Measurements from ENCODE around the gene PLEKHG4.

The PLEKHG4 gene

DNA sequence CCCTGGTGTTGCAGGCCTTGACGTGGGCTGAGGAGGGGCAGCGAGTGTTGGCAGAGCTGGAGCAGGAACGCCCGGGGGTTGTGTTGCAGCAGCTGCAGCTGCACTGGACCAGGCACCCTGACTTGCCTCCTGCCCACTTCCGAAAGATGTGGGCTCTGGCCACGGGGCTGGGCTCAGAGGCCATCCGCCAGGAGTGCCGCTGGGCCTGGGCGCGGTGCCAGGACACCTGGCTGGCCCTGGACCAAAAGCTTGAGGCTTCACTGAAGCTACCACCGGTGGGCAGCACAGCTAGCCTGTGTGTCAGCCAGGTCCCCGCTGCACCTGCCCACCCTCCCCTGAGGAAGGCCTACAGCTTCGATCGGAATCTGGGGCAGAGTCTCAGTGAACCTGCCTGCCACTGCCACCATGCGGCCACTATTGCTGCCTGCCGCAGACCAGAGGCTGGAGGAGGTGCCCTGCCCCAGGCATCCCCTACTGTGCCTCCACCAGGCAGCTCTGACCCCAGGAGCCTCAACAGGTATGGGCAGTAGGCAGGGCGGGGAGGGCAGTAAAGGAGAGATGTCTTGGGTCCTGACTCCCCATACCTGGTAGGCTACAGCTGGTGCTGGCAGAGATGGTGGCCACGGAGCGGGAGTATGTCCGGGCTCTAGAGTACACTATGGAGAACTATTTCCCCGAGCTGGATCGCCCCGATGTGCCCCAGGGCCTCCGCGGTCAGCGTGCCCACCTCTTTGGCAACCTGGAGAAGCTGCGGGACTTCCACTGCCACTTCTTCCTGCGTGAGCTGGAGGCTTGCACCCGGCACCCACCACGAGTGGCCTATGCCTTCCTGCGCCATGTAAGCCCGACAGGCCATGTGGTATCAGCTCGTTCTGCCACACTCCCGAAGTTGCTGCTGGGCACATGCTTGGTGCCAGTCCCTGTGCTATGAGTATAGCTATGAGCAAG lies 5.6 kb downstream of the PLEKHG4 start:
- DNase-seq (ENCODE audit: low read depth, low spot score) = peak; percentile 79

DNA sequence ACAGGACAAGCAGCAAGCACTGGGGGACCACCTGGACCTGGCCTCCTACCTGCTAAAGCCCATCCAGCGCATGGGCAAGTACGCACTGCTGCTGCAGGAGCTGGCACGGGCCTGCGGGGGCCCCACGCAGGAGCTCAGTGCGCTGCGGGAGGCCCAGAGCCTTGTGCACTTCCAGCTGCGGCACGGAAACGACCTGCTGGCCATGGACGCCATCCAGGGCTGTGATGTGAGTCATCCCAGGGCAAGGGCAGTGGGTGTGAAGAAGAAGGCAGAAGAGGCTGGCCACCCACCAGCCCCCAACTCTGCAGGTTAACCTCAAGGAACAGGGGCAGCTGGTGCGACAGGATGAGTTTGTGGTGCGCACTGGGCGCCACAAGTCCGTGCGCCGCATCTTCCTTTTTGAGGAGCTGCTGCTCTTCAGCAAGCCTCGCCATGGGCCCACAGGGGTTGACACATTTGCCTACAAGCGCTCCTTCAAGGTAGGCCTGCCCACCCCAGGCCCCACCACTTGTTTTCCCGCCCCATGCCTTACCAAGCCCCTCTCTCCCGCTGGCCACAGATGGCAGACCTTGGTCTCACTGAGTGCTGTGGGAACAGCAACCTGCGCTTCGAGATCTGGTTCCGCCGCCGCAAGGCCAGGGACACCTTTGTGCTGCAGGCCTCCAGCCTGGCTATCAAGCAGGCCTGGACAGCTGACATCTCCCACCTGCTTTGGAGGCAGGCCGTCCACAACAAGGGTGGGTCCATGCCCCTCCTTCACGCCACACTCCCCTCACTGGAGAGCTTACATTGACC lies 7.3 kb downstream of the PLEKHG4 start:
- DNase-seq (ENCODE audit: low read depth, low spot score) = no peak

DNA sequence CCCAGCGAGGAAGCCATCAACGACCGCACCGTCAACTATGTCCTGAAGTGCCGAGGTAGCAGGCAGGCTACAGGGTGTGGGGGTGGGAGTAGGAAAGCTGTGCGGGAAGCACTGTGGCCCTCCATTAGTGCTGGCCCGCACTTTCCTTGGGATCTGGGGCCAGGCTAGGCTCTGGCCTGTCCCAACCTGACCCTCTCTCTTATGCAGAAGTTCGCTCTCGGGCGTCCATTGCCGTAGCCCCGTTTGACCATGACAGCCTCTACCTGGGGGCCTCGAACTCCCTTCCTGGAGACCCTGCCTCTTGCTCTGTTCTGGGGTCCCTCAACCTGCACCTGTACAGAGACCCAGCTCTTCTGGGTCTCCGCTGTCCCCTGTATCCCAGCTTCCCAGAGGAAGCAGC lies 8.6 kb downstream of the PLEKHG4 start:
- DNase-seq (ENCODE audit: low read depth, low spot score) = no peak

DNA sequence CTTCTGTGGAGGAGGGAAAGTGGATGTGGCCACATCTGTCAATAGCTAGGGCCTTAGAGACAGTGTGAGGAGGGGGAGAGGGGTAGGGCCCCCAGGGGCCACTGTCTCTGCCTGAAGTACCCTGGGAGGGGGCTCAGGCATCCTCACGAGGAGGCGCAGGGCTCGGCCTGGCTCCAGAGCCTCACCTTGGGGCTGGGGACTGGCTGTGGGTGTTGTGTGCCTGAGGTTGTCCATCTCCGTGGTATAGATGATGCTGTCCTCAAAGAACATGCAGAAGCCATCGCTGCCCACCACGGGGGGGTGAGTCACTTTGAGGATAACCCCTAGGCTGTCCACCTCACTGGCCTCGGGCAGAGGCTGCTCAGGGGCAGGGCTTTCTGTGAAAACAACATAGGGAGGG lies 12.1 kb downstream of the PLEKHG4 start:
- DNase-seq (ENCODE audit: low read depth, low spot score) = no peak

DNA sequence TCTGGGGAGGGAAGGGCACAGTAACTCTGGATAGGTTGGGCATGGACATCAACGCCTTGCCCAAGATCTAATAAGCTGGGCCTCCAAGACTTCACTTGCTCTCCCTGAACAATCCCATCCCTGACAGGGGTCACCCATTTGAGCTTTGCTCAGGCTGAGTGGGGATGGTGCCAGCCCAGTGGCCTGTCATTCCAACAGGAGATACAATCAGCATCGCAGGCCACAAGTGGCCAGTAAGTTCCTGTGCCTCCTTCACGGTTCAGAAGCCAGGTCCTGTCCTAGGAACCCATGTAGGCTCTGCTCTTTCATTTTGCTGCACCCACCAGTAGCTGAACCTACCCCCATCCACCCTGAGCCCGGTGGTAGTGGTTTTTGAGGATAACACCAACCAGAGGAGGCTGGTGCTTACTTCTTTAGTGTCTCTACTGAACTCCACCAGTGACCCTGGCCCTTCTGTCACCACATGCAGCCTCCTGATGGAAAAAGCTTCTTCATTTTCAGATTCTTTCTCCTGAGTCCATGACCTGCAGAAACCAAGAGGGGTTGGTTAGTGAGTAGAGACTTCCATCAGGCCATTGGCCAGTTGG lies 14.9 kb downstream of the PLEKHG4 start:
- no peak for DNase-seq (ENCODE audit: low read depth, low spot score)

DNA sequence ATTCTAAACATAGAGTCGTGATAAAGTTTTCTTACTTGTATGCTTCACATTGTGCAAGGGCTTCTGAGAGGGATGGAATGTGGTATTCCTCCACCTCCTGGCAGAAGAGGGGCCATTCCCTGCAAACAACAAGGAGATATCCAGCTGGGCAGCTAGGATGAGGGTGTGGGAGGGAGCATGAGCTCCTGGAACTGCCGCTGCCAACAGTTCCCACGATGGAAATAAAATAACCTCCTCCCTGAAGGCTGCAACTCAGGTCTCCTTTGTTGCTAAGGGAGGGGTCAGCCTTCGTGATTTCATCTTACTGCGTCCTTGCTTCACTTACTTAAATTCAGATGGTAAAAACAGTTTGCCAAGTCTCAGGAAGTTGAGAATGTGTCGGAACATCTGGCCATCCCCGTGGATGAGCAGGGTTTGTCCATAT lies 15.6 kb downstream of the PLEKHG4 start:
- no peak for DNase-seq (ENCODE audit: low read depth, low spot score)

DNA sequence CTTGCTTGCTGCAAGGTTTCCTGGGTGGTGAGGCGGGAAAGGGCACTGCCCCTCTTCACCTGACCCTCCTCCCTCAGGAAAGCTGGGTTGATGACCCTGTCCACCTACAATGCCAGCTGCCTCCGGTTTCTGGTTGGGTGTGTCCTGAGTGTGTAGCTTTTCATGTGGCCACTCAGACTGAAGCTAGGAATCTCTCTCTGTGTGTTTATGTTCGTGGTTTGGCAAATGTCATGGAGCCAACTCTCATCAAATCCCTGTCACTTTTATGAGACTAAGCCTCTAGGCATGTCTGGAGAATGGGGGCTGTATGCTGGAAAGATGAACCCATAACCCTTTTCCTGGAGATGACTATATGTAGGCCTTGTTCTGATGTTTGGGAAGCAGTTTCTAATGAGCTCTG lies 17.1 kb downstream of the PLEKHG4 start:
- no peak for DNase-seq (ENCODE audit: low read depth, low spot score)

DNA sequence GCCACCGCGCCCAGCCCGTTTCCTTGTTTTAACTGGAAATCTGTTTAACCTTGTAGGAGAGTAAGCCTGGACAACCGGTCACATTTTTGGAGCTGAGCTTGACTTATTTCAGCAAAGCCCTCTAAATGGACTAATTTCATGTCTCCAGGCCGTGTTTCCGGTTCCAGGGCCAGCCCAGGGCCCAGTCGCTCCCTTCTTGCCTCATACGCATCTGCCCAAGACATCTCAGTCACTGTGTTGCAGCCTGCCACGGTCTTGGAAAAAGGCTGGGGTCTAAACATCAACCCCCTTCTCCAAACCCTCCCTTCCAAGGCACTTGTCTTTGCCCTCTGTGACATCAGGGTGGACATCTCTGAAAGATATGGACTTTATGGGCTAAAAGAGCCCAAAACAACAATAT lies 18.9 kb downstream of the PLEKHG4 start:
- no peak for DNase-seq (ENCODE audit: low read depth, low spot score)

DNA sequence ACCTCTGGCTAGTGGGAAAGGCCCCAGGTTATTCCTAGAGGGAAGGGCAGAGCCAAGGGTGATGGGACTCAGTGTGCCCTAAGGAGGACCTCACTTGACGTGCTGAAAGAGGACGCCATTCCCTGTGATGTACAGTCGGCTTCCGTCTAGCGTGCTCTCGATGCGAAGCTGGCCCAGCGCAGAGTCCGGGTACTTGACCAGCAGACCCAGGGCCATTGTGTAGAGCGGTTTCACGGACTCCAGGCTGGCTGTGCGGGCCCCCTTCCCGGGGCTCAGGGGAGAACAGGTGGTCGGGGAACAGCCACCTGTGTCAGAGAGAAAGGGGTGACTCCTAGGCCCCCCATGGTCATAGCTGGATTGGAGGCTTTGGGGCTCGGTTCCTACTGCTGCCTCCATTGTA lies 19.9 kb downstream of the PLEKHG4 start:
- no peak for DNase-seq (ENCODE audit: low read depth, low spot score)

DNA sequence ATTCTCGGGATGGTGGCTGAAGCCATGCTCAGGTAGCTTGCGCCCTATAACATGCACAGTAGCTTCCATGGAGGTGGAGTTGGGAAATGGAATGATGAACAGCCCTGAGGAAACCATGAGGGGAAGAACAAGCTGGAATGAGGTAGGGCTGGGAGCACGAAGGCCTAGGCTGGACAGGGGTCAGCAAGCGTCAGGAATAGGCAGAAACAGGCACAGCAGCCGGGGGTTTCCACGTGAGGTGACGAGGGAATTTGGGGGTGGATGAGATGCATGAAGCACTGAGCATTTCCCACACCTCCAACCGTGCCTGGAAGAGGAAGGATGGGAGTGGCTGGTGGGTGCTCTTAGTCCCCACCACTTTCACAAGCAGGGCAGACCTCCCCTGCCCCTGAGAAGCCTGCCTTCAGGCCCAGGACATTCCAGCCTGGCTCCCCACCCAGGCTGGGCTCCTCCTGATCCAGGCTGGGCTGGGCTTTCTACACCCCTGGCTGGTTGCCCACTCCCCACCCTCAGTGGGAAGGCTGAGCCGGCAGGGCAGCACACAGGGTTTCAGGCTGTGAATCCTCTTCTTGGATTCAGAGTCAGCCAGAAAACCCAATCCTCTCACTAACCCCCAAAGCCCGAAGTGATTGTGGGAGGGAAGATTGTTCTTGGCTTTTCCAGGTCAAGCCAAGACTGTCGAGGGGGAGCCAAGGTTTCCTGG lies 21.9 kb downstream of the PLEKHG4 start:
- no peak for DNase-seq (ENCODE audit: low read depth, low spot score)

DNA sequence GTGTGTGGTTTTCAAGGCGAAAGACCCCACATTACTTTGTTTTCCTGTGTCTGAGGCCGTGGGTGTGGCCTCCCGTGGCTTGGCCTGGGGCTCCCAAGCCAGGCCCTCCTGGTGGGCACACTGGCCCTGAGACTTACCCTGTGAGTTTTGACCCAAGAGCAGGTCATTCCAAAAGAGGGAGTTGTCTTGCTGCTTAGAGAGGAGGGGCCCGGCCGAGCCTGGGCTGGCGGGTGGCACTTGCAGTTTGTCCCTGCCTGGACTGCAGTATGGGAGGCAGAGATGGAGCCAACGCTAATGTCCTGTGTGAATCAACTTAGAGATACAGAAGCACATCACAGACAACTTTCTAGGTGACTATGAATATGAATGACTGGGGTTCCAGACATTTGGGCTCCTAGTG lies 22.7 kb downstream of the PLEKHG4 start:
- DNase-seq (ENCODE audit: low read depth, low spot score) = no peak

DNA sequence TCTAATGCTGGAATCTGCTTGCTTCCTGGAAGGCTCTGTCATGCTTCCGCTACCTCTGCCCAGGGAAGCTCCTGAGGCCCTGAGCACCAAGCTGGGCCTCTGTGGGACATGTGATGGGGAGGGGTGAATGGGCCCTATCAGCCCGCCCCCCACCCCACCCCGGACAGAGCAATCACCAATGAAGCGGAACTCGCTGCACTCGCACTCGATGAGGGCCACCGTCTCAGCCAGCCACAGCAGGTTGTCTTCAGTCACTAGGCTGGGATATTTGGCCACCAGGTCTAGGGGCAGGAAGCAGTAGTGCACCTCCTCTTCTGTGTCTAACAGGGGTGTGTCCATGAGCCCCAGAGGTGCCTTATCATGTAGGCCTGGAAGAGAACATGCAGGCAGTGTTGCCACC lies 23.6 kb downstream of the PLEKHG4 start:
- DNase-seq (ENCODE audit: low read depth, low spot score) = peak; percentile 28

DNA sequence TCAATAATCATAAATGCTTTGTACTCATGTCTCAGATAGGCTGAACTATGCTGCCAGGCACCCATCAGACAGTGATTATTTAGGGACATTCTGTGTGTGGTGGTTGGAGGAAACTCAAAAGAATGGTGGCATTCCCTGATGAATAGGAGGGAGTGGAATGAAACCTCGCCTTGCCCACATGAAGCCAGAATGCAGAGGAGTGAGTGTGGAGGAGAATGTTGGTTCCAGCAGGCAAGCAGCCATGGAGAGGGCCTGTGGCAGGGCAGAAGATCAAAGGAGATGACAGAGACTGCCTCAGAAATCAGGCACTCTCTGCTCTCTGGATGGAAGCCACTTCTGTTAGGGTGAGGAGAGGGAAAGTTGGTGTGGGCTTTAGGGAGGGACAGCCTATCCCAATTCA lies 24.7 kb downstream of the PLEKHG4 start:
- no peak for DNase-seq (ENCODE audit: low read depth, low spot score)

DNA sequence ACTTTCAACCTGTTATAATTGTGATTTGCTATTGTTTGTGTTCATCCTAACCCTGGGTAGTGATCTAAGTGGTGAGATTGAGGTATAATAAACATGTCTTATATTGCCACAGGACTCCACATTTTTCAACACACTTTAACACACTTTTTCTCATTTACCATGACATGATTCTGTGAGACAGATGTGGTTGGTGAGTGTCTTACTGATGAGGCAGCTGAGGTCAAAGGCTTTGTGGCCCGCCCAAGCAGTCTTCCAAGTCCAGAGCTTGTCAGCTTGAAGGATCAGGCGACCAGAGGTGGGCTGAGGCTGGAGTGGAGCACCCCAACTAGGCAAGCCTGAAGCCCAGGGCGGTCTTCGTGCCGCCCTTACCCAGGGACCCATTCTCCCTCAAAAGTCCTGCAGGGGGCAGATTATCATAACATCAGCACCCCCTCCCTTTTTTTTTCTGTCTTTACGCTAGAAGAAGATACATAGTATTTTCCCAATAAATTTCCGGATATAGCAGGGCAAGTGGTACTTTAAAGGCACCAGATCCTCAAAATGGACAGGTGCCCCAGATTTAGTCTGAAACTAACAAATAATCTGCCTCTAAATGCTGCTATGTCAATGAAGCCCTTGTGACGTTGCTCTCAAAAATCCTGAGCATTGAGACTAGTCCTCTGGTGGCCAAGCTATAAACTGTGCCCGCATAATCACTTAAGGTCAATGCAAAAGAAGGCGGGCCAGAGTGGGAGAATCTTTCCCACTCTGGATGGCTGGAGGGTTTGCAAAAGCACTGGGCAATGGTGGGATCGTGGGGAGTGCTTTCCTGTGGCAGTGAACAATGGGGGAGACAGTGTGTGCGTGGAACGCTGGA lies 26.1 kb downstream of the PLEKHG4 start:
- no peak for DNase-seq (ENCODE audit: low read depth, low spot score)

DNA sequence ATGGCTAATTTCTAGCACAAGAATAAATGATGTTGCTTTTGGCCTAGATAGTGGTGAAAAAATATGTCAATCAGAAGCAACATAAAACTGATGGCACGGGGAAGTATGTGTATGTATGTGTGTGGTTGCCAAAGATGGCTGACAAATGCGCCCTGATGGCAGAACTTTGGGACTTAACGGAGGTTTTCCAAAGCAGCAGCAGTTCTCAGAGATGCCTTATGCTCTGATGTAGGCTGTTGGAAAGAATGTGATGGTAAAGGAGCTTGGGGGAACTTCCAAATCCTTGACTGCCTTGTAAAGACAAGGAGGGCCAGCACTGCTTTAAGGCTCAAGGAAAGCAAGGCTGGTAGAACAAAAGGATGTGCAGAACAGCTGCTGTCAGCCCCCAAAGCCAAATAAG lies 31.2 kb downstream of the PLEKHG4 start:
- no peak for DNase-seq (ENCODE audit: low read depth, low spot score)

DNA sequence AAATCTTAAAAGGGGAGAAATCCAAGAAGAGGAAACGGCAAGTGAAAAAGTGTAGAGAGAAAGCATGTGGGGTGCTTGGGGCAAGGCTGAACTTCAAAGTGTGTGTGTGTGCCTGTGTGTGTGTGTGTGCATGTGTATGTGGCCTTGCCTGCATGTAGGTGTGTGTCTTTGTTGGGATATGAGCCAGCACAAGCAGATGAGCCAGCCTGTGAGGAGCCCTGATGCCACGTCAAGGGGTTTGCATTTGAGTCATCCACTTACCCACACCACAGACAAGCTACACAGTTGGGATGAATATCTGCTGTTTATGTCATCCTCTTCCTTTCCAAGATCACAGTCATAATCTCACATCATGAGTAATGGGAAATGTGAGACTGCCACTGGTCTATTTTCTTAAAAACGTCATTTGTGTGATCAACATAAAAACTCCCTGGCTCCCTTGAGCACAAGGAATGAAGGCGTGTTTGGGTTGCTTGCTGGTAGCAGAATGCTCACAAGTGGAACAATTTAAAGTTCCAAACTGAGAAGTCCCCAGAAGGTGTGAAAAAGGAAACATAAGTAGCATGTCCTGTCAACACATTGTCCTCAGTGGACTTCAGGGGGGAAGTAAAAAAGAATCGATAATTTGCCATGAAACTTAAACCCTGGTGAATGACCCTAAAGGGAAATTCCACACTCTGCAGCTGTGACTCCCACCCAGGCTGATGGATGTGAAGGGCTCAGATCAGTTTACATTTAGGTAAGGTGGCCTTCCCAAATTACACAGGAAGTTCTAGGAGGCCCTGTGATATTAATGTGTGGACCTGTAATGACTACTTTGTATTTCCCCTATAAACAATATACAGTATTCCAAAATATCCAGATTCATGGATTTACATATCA lies 32.5 kb downstream of the PLEKHG4 start:
- DNase-seq (ENCODE audit: low read depth, low spot score) = no peak

DNA sequence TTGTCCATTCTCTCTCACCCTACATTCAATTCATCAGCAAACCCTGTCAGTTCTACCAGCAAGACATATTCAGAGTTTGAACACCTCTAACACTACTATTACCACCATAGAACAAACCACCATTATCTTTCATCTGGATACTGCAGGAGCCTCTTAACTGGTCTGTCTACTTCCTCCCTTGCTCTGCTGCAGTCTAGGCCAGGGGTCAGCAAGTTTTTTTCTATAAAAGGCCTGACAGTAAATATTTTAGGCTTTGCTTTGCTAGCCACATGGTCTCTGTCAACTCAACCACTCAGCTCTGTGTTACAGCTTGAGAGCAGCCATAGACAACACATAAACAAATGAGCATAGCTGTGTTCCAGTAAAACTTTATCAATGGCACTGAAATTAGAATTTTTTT lies 33.4 kb downstream of the PLEKHG4 start:
- no peak for DNase-seq (ENCODE audit: low read depth, low spot score)

DNA sequence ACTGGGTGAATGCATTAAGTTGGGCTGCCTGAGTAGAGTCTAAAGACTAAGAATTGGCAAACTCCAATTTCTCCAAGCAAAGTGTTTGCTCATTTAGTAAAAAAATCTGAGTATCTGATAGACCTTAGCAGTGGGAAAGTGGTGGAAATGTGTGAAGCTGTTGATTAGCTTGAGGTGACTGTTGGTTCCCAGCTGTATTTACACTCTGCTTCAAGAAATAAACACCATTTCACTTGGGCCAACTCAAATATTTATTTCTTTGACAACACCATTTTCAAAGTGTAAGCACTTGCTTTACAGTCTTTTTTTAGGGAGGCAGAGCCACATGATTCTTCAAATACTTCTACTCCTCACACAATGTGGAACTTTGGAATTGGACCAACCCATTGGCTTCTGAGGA lies 38.5 kb downstream of the PLEKHG4 start:
- DNase-seq (ENCODE audit: low read depth, low spot score) = no peak

DNA sequence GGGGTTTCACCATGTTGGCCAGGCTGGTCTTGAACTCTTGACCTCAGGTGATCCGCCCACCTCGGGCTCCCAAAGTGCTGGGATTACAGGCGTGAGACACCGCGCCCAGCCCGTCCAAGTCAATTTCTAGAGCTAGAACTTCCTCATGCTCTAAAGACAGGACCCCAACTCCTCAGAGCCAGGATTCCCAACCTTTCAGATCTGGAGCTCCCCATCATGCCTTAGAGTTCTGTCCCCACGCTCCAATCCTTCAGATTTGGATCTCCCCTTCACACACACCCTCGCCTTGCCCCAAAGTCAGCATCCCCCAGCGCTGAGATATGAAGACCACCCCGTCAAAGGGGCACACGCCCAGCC lies 46.8 kb downstream of the PLEKHG4 start:
- no peak for DNase-seq (ENCODE audit: low read depth, low spot score)
